HepG2 (cell line): Measurements from ENCODE around the gene SGMS1. TPM values are rescaled to one million over a fixed set of nuclear protein-coding genes. Genes with fewer than 3 reads are reported as not detected.

Experiments
- ATAC-seq: fragments of 200-7000 bp; cut with Tn5 transposase; 3 replicates; pipeline ENCODE4 v1.9.1; 2020; ENCODE audit warnings: mild to moderate bottlenecking, moderate library complexity
- BruUV-seq: library from RNA; stranded (reverse); fragments of 400-500 nt; replicated peaks from 2 replicates; lab custom pipeline; 2021; lab: Mats Ljungman, UMichigan
- CTCF ChIA-PET: fragments of 300-600 bp; formaldehyde crosslinking; extraction: SDS; loops from one replicate; lab custom pipeline; 2021; ENCODE audit warnings: low total read pairs, inconsistent platforms, low intra/inter-chr PET ratio; lab: Yijun Ruan, JAX
- POLR2A ChIA-PET: fragments of 350-600 bp; sonication (Branson Sonifier 250); formaldehyde crosslinking; loops from one replicate; lab custom pipeline; 2020; ENCODE audit warnings: antibody characterized with exemption, inconsistent platforms; lab: Yijun Ruan, JAX
- DNase-seq: peaks from one replicate; pipeline ENCODE4 v3.0.0-alpha.2; 2015; ENCODE audit warnings: low spot score
- FAIRE-seq: peaks from 3 replicates; lab custom pipeline; 2011; peaks lifted over from hg19 to GRCh38; lab: Jason Lieb, UNC
- H2AFZ ChIP-seq: one replicate; pipeline ENCODE4 v1.6.1; 2011; ENCODE audit warnings: low read length, inconsistent platforms
- H3K27ac ChIP-seq: fragments of 300-600 bp; 3 replicates; pipeline ENCODE4 v1.8.0; 2011; ENCODE audit warnings: mixed run types, mild to moderate bottlenecking, mixed read lengths, low read length, inconsistent platforms; ENCODE audit not compliant: insufficient read depth; ENCODE audit errors: extremely low read length
- H3K27me3 ChIP-seq, 2 experiments: fragments of 200-600 bp in 1 of 2; 2 replicates in 1 of 2; 3 replicates in 1 of 2; pipeline versions ENCODE4 v1.6.0 to v1.8.0; 2011; ENCODE audit warnings: low read length in 2 of 2, mild to moderate bottlenecking in 2 of 2, moderate library complexity in 2 of 2, inconsistent platforms in 1 of 2; ENCODE audit not compliant: insufficient read depth in 2 of 2, control insufficient read depth in 1 of 2
- H3K36me3 ChIP-seq, 2 experiments: fragments of 200-600 bp in 1 of 2; replicated peaks in 1 of 2; 2 replicates in 1 of 2; 3 replicates in 1 of 2; pipeline versions ENCODE4 v1.5.1 to v1.8.0; 2011; ENCODE audit warnings: low read length in 2 of 2, inconsistent platforms in 1 of 2; ENCODE audit not compliant: insufficient read depth in 2 of 2, control insufficient read depth in 1 of 2
- H3K4me1 ChIP-seq: 2 replicates; pipeline ENCODE4 v1.5.1; 2012; ENCODE audit warnings: low read length, inconsistent platforms; ENCODE audit not compliant: insufficient read depth
- H3K4me2 ChIP-seq: 2 replicates; pipeline ENCODE4 v1.6.0; 2011; ENCODE audit warnings: low read depth, low read length, inconsistent platforms
- H3K4me3 ChIP-seq, 3 experiments: fragments of 200-600 bp in 1 of 3; sonication (generic), shearing (Covaris generic) in 1 of 3; replicated peaks in 1 of 3; 2 replicates each; pipeline ENCODE4 v1.5.1; 2011 to 2016; ENCODE audit warnings: low read length in 3 of 3, inconsistent platforms in 2 of 3, low read depth in 2 of 3, mild to moderate bottlenecking in 2 of 3, control low read depth in 1 of 3, mixed read lengths in 1 of 3; ENCODE audit not compliant: insufficient read depth in 1 of 3
- H3K79me2 ChIP-seq: one replicate; pipeline ENCODE4 v1.6.1; 2011; ENCODE audit warnings: low read length, inconsistent platforms; ENCODE audit not compliant: insufficient read depth
- H3K9ac ChIP-seq: 2 replicates; pipeline ENCODE4 v1.6.0; 2011; ENCODE audit warnings: mild to moderate bottlenecking, low read depth, low read length, inconsistent platforms; ENCODE audit not compliant: insufficient read depth
- H3K9me3 ChIP-seq: 2 replicates; pipeline ENCODE4 v1.5.1; 2012; ENCODE audit warnings: mild to moderate bottlenecking, low read length
- H4K20me1 ChIP-seq: 2 replicates; pipeline ENCODE4 v1.6.0; 2011; ENCODE audit warnings: inconsistent platforms, mild to moderate bottlenecking, low read length, moderate library complexity; ENCODE audit not compliant: insufficient read depth
- EEA1 ChIP-seq: sonication (generic); formaldehyde crosslinking; IDR thresholded peaks from 2 replicates; pipeline ENCODE4 v1.5.1; 2020; ENCODE audit warnings: mild to moderate bottlenecking, missing genetic modification reagents, borderline replicate concordance
- EED ChIP-seq: sonication (generic); formaldehyde crosslinking; IDR thresholded peaks from 2 replicates; pipeline ENCODE4 v1.5.0; 2020; ENCODE audit warnings: mild to moderate bottlenecking, missing genetic modification reagents
- KIAA2018 ChIP-seq: sonication (generic); formaldehyde crosslinking; IDR thresholded peaks from 2 replicates; pipeline ENCODE4 v1.5.0; 2020; ENCODE audit warnings: mild to moderate bottlenecking, missing genetic modification reagents, borderline replicate concordance
- ZIK1 ChIP-seq: sonication (generic); formaldehyde crosslinking; IDR thresholded peaks from 2 replicates; pipeline ENCODE4 v1.5.0; 2020; ENCODE audit warnings: mild to moderate bottlenecking, low read depth, missing genetic modification reagents, borderline replicate concordance
- ZNF335 ChIP-seq: sonication (generic); formaldehyde crosslinking; IDR thresholded peaks from 2 replicates; pipeline ENCODE4 v1.4.0; 2020; ENCODE audit warnings: missing genetic modification reagents
- ZNF713 ChIP-seq: sonication (generic); formaldehyde crosslinking; IDR thresholded peaks from 2 replicates; pipeline ENCODE4 v1.4.0; 2020; ENCODE audit warnings: mild to moderate bottlenecking, missing genetic modification reagents
- ZNF850 ChIP-seq: sonication (generic); formaldehyde crosslinking; conservative IDR thresholded peaks from 2 replicates; pipeline ENCODE4 v1.9.0; 2021; ENCODE audit warnings: mild to moderate bottlenecking, missing genetic modification reagents
- WGBS: methylation state at CpG from one replicate; pipeline ENCODE4 v1.1.6; 2017; ENCODE audit warnings: low lambda C conversion rate; 5-methylcytosine and 5-hydroxymethylcytosine counted together
- in situ Hi-C: cut with HindIII; loops from 2 replicates; pipeline ENCODE4 v1.10.0; 2017; ENCODE audit warnings: low pct_unique_long_range_greater_than_20kb; ENCODE audit not compliant: extremely low pct_ligation_motif_present
- intact Hi-C: fragments of 100-400 bp; cut with micrococcal nuclease; formaldehyde crosslinking; loops from one replicate; pipeline ENCODE4 v1.10.0; 2022; ENCODE audit not compliant: unreplicated experiment
- polyA plus RNA-seq, 8 experiments: library from polyadenylated mRNA; depleted of rRNA in 3 of 8; stranded (reverse) in 7 of 8; unstranded in 1 of 8; fragments of >200 nt; fragmentation: Illumina TruSeq in 4 of 8; extraction: Trizol in 4 of 8; gene quantifications; 2 replicates each; pipeline versions ENCODE4 v1.2.1 to v1.2.3, GENCODE V29; 2011 to 2016; ENCODE audit warnings: low read depth in 4 of 8, missing spikeins in 1 of 8, mixed read lengths in 1 of 8; ENCODE audit not compliant: insufficient read depth in 1 of 8
- total RNA-seq, 5 experiments: library from RNA; depleted of rRNA; stranded (reverse); fragments of >200 nt; fragmentation: Illumina TruSeq; extraction: Trizol; gene quantifications; 2 replicates each; pipeline ENCODE4 v1.2.3, GENCODE V29; 2016; ENCODE audit warnings: low read depth in 1 of 5
- TF ChIP-seq, protein P1 (sequence below): sonication (generic); formaldehyde crosslinking; conservative IDR thresholded peaks from 2 replicates; pipeline ENCODE4 v1.4.0; 2020; ENCODE audit warnings: missing genetic modification reagents
- TF ChIP-seq, protein P2 (sequence below): IDR thresholded peaks from 2 replicates; pipeline ENCODE4 v1.6.1; 2016; ENCODE audit warnings: low read depth, borderline replicate concordance

SGMS1 gene
- total and polyA plus RNA-seq, 2 of the 13 experiments (the other 11 are each of a cell fraction or from before 2014, with no cell fraction given), result 6.5 to 15.1 TPM

GRCh38 chr10:50619166-50619565 is 4.6 kb downstream of the SGMS1 start:
- Histone ChIP-seq H3K4me1 (peaks cover 32% of the 10 kb centered on the region), H3K4me3 (no peak overlapping the region), H4K20me1 (peaks cover 11% of the 10 kb centered on the region), H3K9me3 (no peaks in the 10 kb centered on the region), H2AFZ (no peak overlapping the region), H3K27ac (no peak overlapping the region), H3K4me2 (no peak overlapping the region), H3K9ac (no peak overlapping the region), H3K27me3 (no peaks in the 10 kb centered on the region), H3K36me3 (peaks cover 1 to 2% of the 10 kb centered on the region in 2 experiments; a peak in 1 of 5 replicates), H3K79me2 (peaks cover 72% of the 10 kb centered on the region)
- TF ChIP-seq ZNF850 (CRISPR knock-in tag) (no peak), KIAA2018 (CRISPR knock-in tag) (no peak), ZNF713 (CRISPR knock-in tag) (no peak), ZNF335 (CRISPR knock-in tag) (no peak), EED (no peak), ZIK1 (CRISPR knock-in tag) (no peak), EEA1 (CRISPR knock-in tag) (no peak)
- TF ChIP-seq, protein P1, sequence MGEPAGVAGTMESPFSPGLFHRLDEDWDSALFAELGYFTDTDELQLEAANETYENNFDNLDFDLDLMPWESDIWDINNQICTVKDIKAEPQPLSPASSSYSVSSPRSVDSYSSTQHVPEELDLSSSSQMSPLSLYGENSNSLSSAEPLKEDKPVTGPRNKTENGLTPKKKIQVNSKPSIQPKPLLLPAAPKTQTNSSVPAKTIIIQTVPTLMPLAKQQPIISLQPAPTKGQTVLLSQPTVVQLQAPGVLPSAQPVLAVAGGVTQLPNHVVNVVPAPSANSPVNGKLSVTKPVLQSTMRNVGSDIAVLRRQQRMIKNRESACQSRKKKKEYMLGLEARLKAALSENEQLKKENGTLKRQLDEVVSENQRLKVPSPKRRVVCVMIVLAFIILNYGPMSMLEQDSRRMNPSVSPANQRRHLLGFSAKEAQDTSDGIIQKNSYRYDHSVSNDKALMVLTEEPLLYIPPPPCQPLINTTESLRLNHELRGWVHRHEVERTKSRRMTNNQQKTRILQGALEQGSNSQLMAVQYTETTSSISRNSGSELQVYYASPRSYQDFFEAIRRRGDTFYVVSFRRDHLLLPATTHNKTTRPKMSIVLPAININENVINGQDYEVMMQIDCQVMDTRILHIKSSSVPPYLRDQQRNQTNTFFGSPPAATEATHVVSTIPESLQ (CRISPR knock-in tag), result no peak
- TF ChIP-seq, protein P2, sequence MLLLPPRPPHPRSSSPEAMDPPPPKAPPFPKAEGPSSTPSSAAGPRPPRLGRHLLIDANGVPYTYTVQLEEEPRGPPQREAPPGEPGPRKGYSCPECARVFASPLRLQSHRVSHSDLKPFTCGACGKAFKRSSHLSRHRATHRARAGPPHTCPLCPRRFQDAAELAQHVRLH, result no peak
- in situ Hi-C loops, result no loop called here
- ChIA-PET CTCF (no interaction called here), POLR2A (no interaction called here)
- no peak for FAIRE-seq
- ATAC-seq, result no peak
- DNase-seq, result no peak
- WGBS, result 94% methylated on average over 1 of the region's 1 CpG
- intact Hi-C loops, result no loop called here
- BruUV-seq, result no TSS peak
